IMR-90 (cell line): ENCODE results near the gene COPZ2. TPM values are rescaled to one million over a fixed set of nuclear protein-coding genes. Genes with fewer than 3 reads are reported as not detected.

Experiments used
- ATAC-seq: fragments of 200-7000 bp; cut with Tn5 transposase; 2 replicates; pipeline ENCODE4 v1.9.1; 2020; ENCODE audit warnings: low read depth, mild to moderate bottlenecking, moderate library complexity
- BruUV-seq: library from RNA; stranded (reverse); fragments of 400-500 nt; replicated peaks from 2 replicates; lab custom pipeline; 2021; lab: Mats Ljungman, UMichigan
- CTCF ChIA-PET: fragments of 300-600 bp; formaldehyde crosslinking; extraction: SDS; loops from one replicate; lab custom pipeline; 2021; ENCODE audit warnings: antibody characterized with exemption; lab: Yijun Ruan, JAX
- POLR2A ChIA-PET: fragments of 300-600 bp; sonication (Branson Sonifier 250); formaldehyde crosslinking; loops from one replicate; lab custom pipeline; 2022; ENCODE audit warnings: antibody characterized with exemption; ENCODE audit not compliant: unreplicated experiment; lab: Charles Lee
- DNase-seq: peaks from one replicate; pipeline ENCODE4 v3.0.0; 2013
- H2AFZ ChIP-seq: replicated peaks from 2 replicates; pipeline ENCODE3; 2013; ENCODE audit warnings: low read length, mild to moderate bottlenecking; ENCODE audit not compliant: poor library complexity
- H2AK5ac ChIP-seq: 2 replicates; pipeline ENCODE4 v1.6.1; 2013; ENCODE audit warnings: low read depth, low read length, inconsistent platforms
- H2AK9ac ChIP-seq: replicated peaks from 2 replicates; pipeline ENCODE3; 2013; ENCODE audit warnings: mild to moderate bottlenecking, low read depth, low read length, moderate library complexity; ENCODE audit not compliant: poor library complexity
- H2BK120ac ChIP-seq: 2 replicates; pipeline ENCODE4 v1.6.1; 2013; ENCODE audit warnings: low read depth, low read length, inconsistent platforms
- H2BK15ac ChIP-seq: 3 replicates; pipeline ENCODE4 v1.6.1; 2013; ENCODE audit warnings: low read depth, low read length, inconsistent platforms
- H2BK20ac ChIP-seq: 2 replicates; pipeline ENCODE4 v1.6.1; 2013; ENCODE audit warnings: low read depth, mild to moderate bottlenecking, inconsistent platforms, low read length, moderate library complexity
- H2BK5ac ChIP-seq: 2 replicates; pipeline ENCODE4 v1.6.1; 2013; ENCODE audit warnings: mild to moderate bottlenecking, low read depth, low read length, inconsistent platforms; ENCODE audit not compliant: poor library complexity, severe bottlenecking
- H3K14ac ChIP-seq: replicated peaks from 2 replicates; pipeline ENCODE4 v1.6.1; 2013; ENCODE audit warnings: low read depth, low read length, inconsistent platforms
- H3K18ac ChIP-seq: 2 replicates; pipeline ENCODE4 v1.6.1; 2013; ENCODE audit warnings: low read depth, low read length, control low read depth
- H3K23ac ChIP-seq: 2 replicates; pipeline ENCODE4 v1.6.1; 2013; ENCODE audit warnings: low read depth, low read length, inconsistent platforms
- H3K27ac ChIP-seq: 2 replicates; pipeline ENCODE4 v1.5.1; 2013; ENCODE audit warnings: mild to moderate bottlenecking, control low read depth, low read length; ENCODE audit not compliant: insufficient read depth
- H3K27me3 ChIP-seq: 2 replicates; pipeline ENCODE4 v1.6.1; 2013; ENCODE audit warnings: low read length; ENCODE audit not compliant: control insufficient read depth, insufficient read depth
- H3K36me3 ChIP-seq: 2 replicates; pipeline ENCODE4 v1.6.1; 2013; ENCODE audit warnings: low read length, mixed read lengths; ENCODE audit not compliant: control insufficient read depth, insufficient read depth
- H3K4ac ChIP-seq: 2 replicates; pipeline ENCODE4 v1.6.1; 2013; ENCODE audit warnings: low read depth, low read length, inconsistent platforms
- H3K4me1 ChIP-seq: 2 replicates; pipeline ENCODE4 v1.6.1; 2013; ENCODE audit warnings: low read length, mixed read lengths; ENCODE audit not compliant: control insufficient read depth, insufficient read depth
- H3K4me2 ChIP-seq: 2 replicates; pipeline ENCODE4 v1.6.1; 2013; ENCODE audit warnings: low read depth, mild to moderate bottlenecking, control low read depth, low read length, moderate library complexity
- H3K4me3 ChIP-seq: 2 replicates; pipeline ENCODE4 v1.5.1; 2013; ENCODE audit warnings: low read depth, mild to moderate bottlenecking, control low read depth, low read length, moderate library complexity; ENCODE audit not compliant: insufficient read depth
- H3K56ac ChIP-seq: 2 replicates; pipeline ENCODE4 v1.6.1; 2013; ENCODE audit warnings: low read length, inconsistent platforms; ENCODE audit not compliant: insufficient read depth; ENCODE audit errors: extremely low read depth
- H3K79me1 ChIP-seq, 2 experiments: 2 replicates each; pipeline ENCODE4 v1.6.1; 2013; ENCODE audit warnings: low read length in 2 of 2, inconsistent platforms in 1 of 2, low read depth in 1 of 2
- H3K9ac ChIP-seq: 2 replicates; pipeline ENCODE4 v1.6.1; 2013; ENCODE audit warnings: low read depth, low read length, control low read depth
- H3K9me1 ChIP-seq: 2 replicates; pipeline ENCODE4 v1.6.1; 2013; ENCODE audit warnings: low read length, inconsistent platforms; ENCODE audit not compliant: insufficient read depth
- H3K9me3 ChIP-seq: 2 replicates; pipeline ENCODE4 v1.6.1; 2013; ENCODE audit warnings: low read length; ENCODE audit not compliant: control insufficient read depth, insufficient read depth
- H4K20me1 ChIP-seq: 2 replicates; pipeline ENCODE4 v1.6.1; 2013; ENCODE audit warnings: low read length, inconsistent platforms; ENCODE audit not compliant: insufficient read depth
- H4K5ac ChIP-seq: 2 replicates; pipeline ENCODE4 v1.6.1; 2013; ENCODE audit warnings: mild to moderate bottlenecking, low read depth, low read length, control low read depth
- H4K8ac ChIP-seq, 2 experiments: 2 replicates each; pipeline ENCODE4 v1.6.1; 2013; ENCODE audit warnings: low read depth in 2 of 2, low read length in 2 of 2, control low read depth in 1 of 2, inconsistent platforms in 1 of 2
- H4K91ac ChIP-seq: 2 replicates; pipeline ENCODE4 v1.6.1; 2013; ENCODE audit warnings: low read depth, low read length, inconsistent platforms; ENCODE audit not compliant: insufficient read depth
- BHLHE40 ChIP-seq: fragments of 150-350 bp; IDR thresholded peaks from 2 replicates; pipeline ENCODE4 v1.6.1; 2016; ENCODE audit warnings: mild to moderate bottlenecking, low read depth, low read length
- CEBPB ChIP-seq: IDR thresholded peaks from 2 replicates; pipeline ENCODE4 v1.6.1; 2012; ENCODE audit warnings: low read depth, low read length, improper control_type of control experiment
- CHD1 ChIP-seq: IDR thresholded peaks from 2 replicates; pipeline ENCODE4 v1.6.1; 2012; ENCODE audit warnings: low read depth, low read length, improper control_type of control experiment
- FOS ChIP-seq: fragments of 150-350 bp; IDR thresholded peaks from 2 replicates; pipeline ENCODE4 v1.6.1; 2016; ENCODE audit warnings: low read depth, low read length
- MAFK ChIP-seq: IDR thresholded peaks from 2 replicates; pipeline ENCODE4 v1.6.1; 2012; ENCODE audit warnings: low read depth, low read length, improper control_type of control experiment
- MAZ ChIP-seq: IDR thresholded peaks from 2 replicates; pipeline ENCODE4 v1.6.1; 2012; ENCODE audit warnings: low read depth, mild to moderate bottlenecking, low read length, improper control_type of control experiment, moderate library complexity, borderline replicate concordance
- MXI1 ChIP-seq: IDR thresholded peaks from 2 replicates; pipeline ENCODE4 v1.6.1; 2012; ENCODE audit warnings: low read depth, mild to moderate bottlenecking, low read length, moderate library complexity, borderline replicate concordance
- NFE2L2 ChIP-seq: fragments of 150-350 bp; IDR thresholded peaks from 2 replicates; pipeline ENCODE4 v1.6.1; 2016; ENCODE audit warnings: low read depth, mild to moderate bottlenecking, low read length
- POLR2A ChIP-seq: IDR thresholded peaks from 2 replicates; pipeline ENCODE4 v1.6.1; 2012; ENCODE audit warnings: mild to moderate bottlenecking, low read depth, low read length
- RAD21 ChIP-seq: IDR thresholded peaks from 2 replicates; pipeline ENCODE4 v1.6.1; 2012; ENCODE audit warnings: low read length, improper control_type of control experiment
- RCOR1 ChIP-seq: IDR thresholded peaks from 2 replicates; pipeline ENCODE4 v1.6.1; 2012; ENCODE audit warnings: mild to moderate bottlenecking, low read length, improper control_type of control experiment; ENCODE audit not compliant: insufficient replicate concordance
- RFX5 ChIP-seq: IDR thresholded peaks from 2 replicates; pipeline ENCODE4 v1.8.0; 2012; ENCODE audit warnings: low read depth, mild to moderate bottlenecking, low read length, moderate library complexity
- SMC3 ChIP-seq: fragments of 150-350 bp; IDR thresholded peaks from 2 replicates; pipeline ENCODE4 v1.6.1; 2016; ENCODE audit warnings: low read depth, mild to moderate bottlenecking, antibody characterized with exemption, low read length, moderate library complexity
- WGBS, 2 experiments: methylation state at CpG; one replicate each; pipeline versions ENCODE4 v1.1.5 to v1.1.7; 2013; ENCODE audit warnings: missing lambda C conversion rate in 2 of 2; ENCODE audit not compliant: insufficient read length in 1 of 2; ENCODE audit errors: extremely low coverage in 2 of 2; 5-methylcytosine and 5-hydroxymethylcytosine counted together
- dilution Hi-C: fragments of 300-500 bp; cut with HindIII; formaldehyde crosslinking; loops from one replicate; pipeline ENCODE4 v1.14.3; 2018; ENCODE audit warnings: low sequenced_read_pairs; ENCODE audit not compliant: unreplicated experiment
- in situ Hi-C: fragments of 300-500 bp; cut with MboI; formaldehyde crosslinking; loops from 3 replicates; pipeline ENCODE4 v1.14.3; 2019; ENCODE audit warnings: low sequenced_read_pairs, inconsistent platforms, mixed read lengths
- intact Hi-C: fragments of 100-400 bp; cut with micrococcal nuclease; formaldehyde crosslinking; loops from 2 replicates; pipeline ENCODE4 v1.10.0; 2022
- polyA plus RNA-seq, 3 experiments: library from polyadenylated mRNA; depleted of rRNA; stranded (reverse); fragments of >200 nt; gene quantifications; 2 replicates each; pipeline ENCODE4 v1.2.3, GENCODE V29; 2012; ENCODE audit warnings: low replicate concordance in 1 of 3
- total RNA-seq: library from RNA; depleted of rRNA; stranded (reverse); fragments of >200 nt; gene quantifications from 2 replicates; pipeline ENCODE4 v1.2.3, GENCODE V29; 2012
- TF ChIP-seq, protein P1 (sequence below): conservative IDR thresholded peaks from 2 replicates; pipeline ENCODE4 v1.5.1; 2012; ENCODE audit warnings: mild to moderate bottlenecking, low read depth, low read length, improper control_type of control experiment
- TF ChIP-seq, protein P2 (sequence below): fragments of 150-350 bp; IDR thresholded peaks from 2 replicates; pipeline ENCODE4 v1.6.1; 2017; ENCODE audit warnings: mild to moderate bottlenecking, antibody characterized with exemption, low read length, low read depth
- TF ChIP-seq, protein P3 (sequence below): fragments of 150-350 bp; IDR thresholded peaks from 2 replicates; pipeline ENCODE4 v1.6.1; 2016; ENCODE audit warnings: low read depth, mild to moderate bottlenecking, low read length, moderate library complexity, borderline replicate concordance

COPZ2 gene
- total and polyA plus RNA-seq, 2 of the 4 experiments (the other 2 are of a cell fraction) = 41.0 to 86.1 TPM

DNA sequence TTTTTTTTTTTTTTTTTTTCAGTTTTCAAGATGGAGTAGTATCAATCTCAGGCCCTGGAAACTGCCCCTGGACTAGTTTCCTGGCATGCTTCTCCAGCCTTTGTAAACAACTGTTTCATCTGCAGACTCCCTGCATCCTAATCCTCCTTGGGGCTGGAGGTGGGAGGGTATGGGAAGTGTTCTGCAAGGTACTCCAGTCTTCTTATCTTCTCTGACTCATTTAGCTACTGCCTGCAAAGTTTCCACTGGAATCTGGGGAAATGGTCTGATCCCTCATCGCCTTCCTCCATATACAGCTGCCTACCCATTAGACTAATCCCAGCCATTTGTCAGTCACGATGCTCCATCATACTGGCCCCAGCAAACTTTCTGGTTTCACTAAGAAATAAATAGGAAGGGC is 21.5 kb downstream of the COPZ2 start:
- Histone ChIP-seq H4K91ac (no peak overlapping the region), H3K18ac (no peak overlapping the region), H3K27ac (no peak overlapping the region), H2BK15ac (no peak overlapping the region), H3K56ac (no peak overlapping the region), H3K4ac (no peak overlapping the region), H3K27me3 (peaks cover 13% of the 10 kb centered on the region), H3K36me3 (no peaks in the 10 kb centered on the region), H3K23ac (no peak overlapping the region), H2AFZ (no peak overlapping the region), H4K5ac (no peak overlapping the region), H3K4me1 (no peaks in the 10 kb centered on the region; the same call in 1 of the 2 replicates), H4K8ac (no peak overlapping the region), H2AK9ac (no peak overlapping the region), H3K9ac (no peak overlapping the region), H3K9me3 (no peaks in the 10 kb centered on the region), H3K79me1 (no peaks in the 10 kb centered on the region), H2BK120ac (no peak overlapping the region), H2BK5ac (no peak overlapping the region), H2BK20ac (no peak overlapping the region), H3K4me2 (no peak overlapping the region), H3K4me3 (no peak overlapping the region), H2AK5ac (no peak overlapping the region), H3K9me1 (no peaks in the 10 kb centered on the region; the same call in 1 of the 2 replicates), H3K14ac (no peak overlapping the region), H4K20me1 (no peaks in the 10 kb centered on the region)
- no CpG with 5 or more reads among the region's 2 CpGs for WGBS, 2 experiments
- no TSS peak for BruUV-seq
- peak; percentile 86 for DNase-seq
- no peak for TF ChIP-seq RAD21
- 0 out of 2 replicates have a peak, but pooled peaks have one; percentile 15 for TF ChIP-seq FOS
- TF ChIP-seq RCOR1 = no peak
- no peak for TF ChIP-seq MXI1
- TF ChIP-seq RFX5 = no peak
- TF ChIP-seq POLR2A = no peak
- no peak for TF ChIP-seq SMC3
- TF ChIP-seq MAFK = no peak
- no peak for TF ChIP-seq MAZ
- TF ChIP-seq CEBPB = 0 out of 2 replicates have a peak, but pooled peaks have one; percentile 9
- TF ChIP-seq, protein P1, sequence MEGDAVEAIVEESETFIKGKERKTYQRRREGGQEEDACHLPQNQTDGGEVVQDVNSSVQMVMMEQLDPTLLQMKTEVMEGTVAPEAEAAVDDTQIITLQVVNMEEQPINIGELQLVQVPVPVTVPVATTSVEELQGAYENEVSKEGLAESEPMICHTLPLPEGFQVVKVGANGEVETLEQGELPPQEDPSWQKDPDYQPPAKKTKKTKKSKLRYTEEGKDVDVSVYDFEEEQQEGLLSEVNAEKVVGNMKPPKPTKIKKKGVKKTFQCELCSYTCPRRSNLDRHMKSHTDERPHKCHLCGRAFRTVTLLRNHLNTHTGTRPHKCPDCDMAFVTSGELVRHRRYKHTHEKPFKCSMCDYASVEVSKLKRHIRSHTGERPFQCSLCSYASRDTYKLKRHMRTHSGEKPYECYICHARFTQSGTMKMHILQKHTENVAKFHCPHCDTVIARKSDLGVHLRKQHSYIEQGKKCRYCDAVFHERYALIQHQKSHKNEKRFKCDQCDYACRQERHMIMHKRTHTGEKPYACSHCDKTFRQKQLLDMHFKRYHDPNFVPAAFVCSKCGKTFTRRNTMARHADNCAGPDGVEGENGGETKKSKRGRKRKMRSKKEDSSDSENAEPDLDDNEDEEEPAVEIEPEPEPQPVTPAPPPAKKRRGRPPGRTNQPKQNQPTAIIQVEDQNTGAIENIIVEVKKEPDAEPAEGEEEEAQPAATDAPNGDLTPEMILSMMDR = no peak; the same call in 1 of the 2 replicates
- TF ChIP-seq, protein P2, sequence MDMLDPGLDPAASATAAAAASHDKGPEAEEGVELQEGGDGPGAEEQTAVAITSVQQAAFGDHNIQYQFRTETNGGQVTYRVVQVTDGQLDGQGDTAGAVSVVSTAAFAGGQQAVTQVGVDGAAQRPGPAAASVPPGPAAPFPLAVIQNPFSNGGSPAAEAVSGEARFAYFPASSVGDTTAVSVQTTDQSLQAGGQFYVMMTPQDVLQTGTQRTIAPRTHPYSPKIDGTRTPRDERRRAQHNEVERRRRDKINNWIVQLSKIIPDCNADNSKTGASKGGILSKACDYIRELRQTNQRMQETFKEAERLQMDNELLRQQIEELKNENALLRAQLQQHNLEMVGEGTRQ = no peak
- TF ChIP-seq BHLHE40 = peak; percentile 26; the same call in 1 of the 2 replicates
- TF ChIP-seq CHD1 = no peak
- TF ChIP-seq NFE2L2 = no peak
- TF ChIP-seq, protein P3, sequence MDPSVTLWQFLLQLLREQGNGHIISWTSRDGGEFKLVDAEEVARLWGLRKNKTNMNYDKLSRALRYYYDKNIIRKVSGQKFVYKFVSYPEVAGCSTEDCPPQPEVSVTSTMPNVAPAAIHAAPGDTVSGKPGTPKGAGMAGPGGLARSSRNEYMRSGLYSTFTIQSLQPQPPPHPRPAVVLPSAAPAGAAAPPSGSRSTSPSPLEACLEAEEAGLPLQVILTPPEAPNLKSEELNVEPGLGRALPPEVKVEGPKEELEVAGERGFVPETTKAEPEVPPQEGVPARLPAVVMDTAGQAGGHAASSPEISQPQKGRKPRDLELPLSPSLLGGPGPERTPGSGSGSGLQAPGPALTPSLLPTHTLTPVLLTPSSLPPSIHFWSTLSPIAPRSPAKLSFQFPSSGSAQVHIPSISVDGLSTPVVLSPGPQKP = no peak
- in situ Hi-C loops = loop anchor here (5.0 kb wide), 2 partner anchors 34 to 174 kb away; partner anchors contain the start of gene SCRN2
- ChIA-PET CTCF (interaction anchor here (1.2 to 3.4 kb wide), 2 partner anchors 13 to 38 kb away, joined by 3 to 24 read pairs; no protein-coding TSS in a partner anchor), POLR2A (no interaction called here)
- dilution Hi-C loops = no loop called here
- peak; percentile 33 for ATAC-seq
- intact Hi-C loops = no loop called here
